Endothelial cell of umbilical vein (primary cell): Measurements from ENCODE around the gene NXN. TPM values are rescaled to one million over a fixed set of nuclear protein-coding genes. Genes with fewer than 3 reads are reported as not detected.

Experiments used
- BruUV-seq: library from RNA; stranded (reverse); fragments of 400-500 nt; replicated peaks from 2 replicates; lab custom pipeline; 2021; lab: Mats Ljungman, UMichigan
- CTCF ChIA-PET: fragments of 300-600, 350-600 bp; sonication (Branson Sonifier 250); formaldehyde crosslinking; loops from one replicate; lab custom pipeline; 2021; ENCODE audit warnings: antibody characterized with exemption, inconsistent platforms; lab: Charles Lee
- POLR2A ChIA-PET: fragments of 300-600, 350-600 bp; sonication (Branson Sonifier 250); formaldehyde crosslinking; loops from one replicate; lab custom pipeline; 2021; ENCODE audit warnings: antibody characterized with exemption, inconsistent platforms; lab: Charles Lee
- DNase-seq: peaks from one replicate; pipeline ENCODE4 v3.0.0-alpha.2; 2011; ENCODE audit warnings: low read depth, low spot score
- FAIRE-seq: peaks from 2 replicates; lab custom pipeline; 2011; peaks lifted over from hg19 to GRCh38; lab: Jason Lieb, UNC
- H2AFZ ChIP-seq: 2 replicates; pipeline ENCODE4 v1.6.0; 2012; ENCODE audit warnings: low read depth, low read length, control low read depth, inconsistent platforms
- H3K27ac ChIP-seq: 2 replicates; pipeline ENCODE4 v1.5.1; 2011; ENCODE audit warnings: low read depth, mild to moderate bottlenecking, control low read depth, low read length, moderate library complexity; ENCODE audit not compliant: insufficient read depth
- H3K27me3 ChIP-seq, 2 experiments: 2 replicates each; pipeline versions ENCODE4 v1.6.0 to v1.6.1; 2011; ENCODE audit warnings: low read length in 2 of 2, mixed read lengths in 1 of 2; ENCODE audit not compliant: control insufficient read depth in 2 of 2, insufficient read depth in 2 of 2
- H3K36me3 ChIP-seq, 2 experiments: 2 replicates in 1 of 2; 3 replicates in 1 of 2; pipeline ENCODE4 v1.5.1; 2011; ENCODE audit warnings: low read length in 2 of 2, mild to moderate bottlenecking in 1 of 2, moderate library complexity in 1 of 2; ENCODE audit not compliant: control insufficient read depth in 2 of 2, insufficient read depth in 2 of 2; ENCODE audit errors: extremely low read depth in 1 of 2
- H3K4me1 ChIP-seq: 3 replicates; pipeline ENCODE4 v1.5.1; 2011; ENCODE audit warnings: mild to moderate bottlenecking, low read length; ENCODE audit not compliant: control insufficient read depth, insufficient read depth; ENCODE audit errors: extremely low read depth
- H3K4me2 ChIP-seq: 2 replicates; pipeline ENCODE4 v1.6.1; 2011; ENCODE audit warnings: low read length, control low read depth, mixed read lengths; ENCODE audit not compliant: insufficient read depth
- H3K4me3 ChIP-seq, 3 experiments: fragments of 200-600 bp in 1 of 3; sonication (generic), shearing (Covaris generic) in 1 of 3; replicated peaks in 1 of 3; 2 replicates each; pipeline ENCODE4 v1.5.1; 2011 to 2016; ENCODE audit warnings: control low read depth in 3 of 3, low read length in 3 of 3, mild to moderate bottlenecking in 2 of 3, inconsistent platforms in 1 of 3, low read depth in 1 of 3, moderate library complexity in 1 of 3; ENCODE audit not compliant: insufficient read depth in 1 of 3
- H3K79me2 ChIP-seq: 2 replicates; pipeline ENCODE4 v1.6.0; 2012; ENCODE audit warnings: low read length, inconsistent platforms; ENCODE audit not compliant: control insufficient read depth, insufficient read depth
- H3K9ac ChIP-seq: replicated peaks from 2 replicates; pipeline ENCODE3; 2011; ENCODE audit warnings: low read length, control low read depth; ENCODE audit not compliant: insufficient read depth; ENCODE audit errors: extremely low read depth
- H3K9me1 ChIP-seq: replicated peaks from 3 replicates; pipeline ENCODE4 v1.6.0; 2011; ENCODE audit warnings: mild to moderate bottlenecking, low read length; ENCODE audit not compliant: control insufficient read depth, insufficient read depth; ENCODE audit errors: extremely low read depth
- H3K9me3 ChIP-seq: replicated peaks from 2 replicates; pipeline ENCODE4 v1.5.1; 2012; ENCODE audit warnings: low read length, inconsistent platforms; ENCODE audit not compliant: control insufficient read depth, insufficient read depth
- H4K20me1 ChIP-seq: replicated peaks from 2 replicates; pipeline ENCODE3; 2011; ENCODE audit warnings: mild to moderate bottlenecking, low read length; ENCODE audit not compliant: control insufficient read depth, insufficient read depth; ENCODE audit errors: extremely low read depth
- CTCF ChIP-seq, 2 donors: IDR thresholded peaks; 1 replicate in 1 of 2; 2 replicates in 1 of 2; pipeline ENCODE4 v1.5.1; 2011; ENCODE audit warnings: low read length in 2 of 2, mild to moderate bottlenecking in 2 of 2, moderate library complexity in 2 of 2, control low read depth in 1 of 2, inconsistent platforms in 1 of 2, low read depth in 1 of 2; ENCODE audit not compliant: insufficient read depth in 1 of 2; ENCODE audit errors: extremely low read depth in 1 of 2
- EZH2 ChIP-seq: IDR thresholded peaks from 2 replicates; pipeline ENCODE4 v1.6.1; 2012; ENCODE audit warnings: borderline replicate concordance, low read depth, mild to moderate bottlenecking, moderate library complexity, low read length, inconsistent platforms; ENCODE audit not compliant: severe bottlenecking
- FOS ChIP-seq: IDR thresholded peaks from 2 replicates; pipeline ENCODE4 v1.6.1; 2011; ENCODE audit warnings: mild to moderate bottlenecking, low read length, moderate library complexity, borderline replicate concordance; ENCODE audit not compliant: insufficient read depth
- GATA2 ChIP-seq: IDR thresholded peaks from 2 replicates; pipeline ENCODE4 v1.7.0; 2011; ENCODE audit warnings: low read depth, mild to moderate bottlenecking, moderate library complexity, mixed read lengths, low read length; ENCODE audit not compliant: insufficient read length, insufficient read depth
- JUN ChIP-seq: IDR thresholded peaks from 2 replicates; pipeline ENCODE4 v1.6.1; 2011; ENCODE audit warnings: borderline replicate concordance, low read depth; ENCODE audit not compliant: insufficient read length, insufficient read depth
- MAX ChIP-seq: IDR thresholded peaks from 2 replicates; pipeline ENCODE4 v1.6.1; 2011; ENCODE audit not compliant: insufficient read depth, insufficient read length
- MYC ChIP-seq: IDR thresholded peaks from one replicate; pipeline ENCODE4 v1.6.1; 2011; ENCODE audit warnings: mild to moderate bottlenecking, low read depth, low read length
- POLR2A ChIP-seq: IDR thresholded peaks from 2 replicates; pipeline ENCODE4 v1.6.1; 2012; ENCODE audit warnings: low read depth, mild to moderate bottlenecking, control low read depth, low read length
- POLR2AphosphoS5 ChIP-seq: IDR thresholded peaks from 2 replicates; pipeline ENCODE4 v1.6.1; 2012; ENCODE audit warnings: low read depth, mild to moderate bottlenecking, control low read depth, low read length, moderate library complexity; ENCODE audit not compliant: insufficient read depth
- dilution Hi-C: fragments of 300-500 bp; cut with MboI; formaldehyde crosslinking; loops from one replicate; pipeline ENCODE4 v1.15.0; 2019; ENCODE audit warnings: low sequenced_read_pairs; ENCODE audit not compliant: extremely low pct_ligation_motif_present
- intact Hi-C: fragments of 100-400 bp; cut with micrococcal nuclease; formaldehyde crosslinking; loops from one replicate; pipeline ENCODE4 v1.10.0; 2022
- polyA plus RNA-seq, 4 experiments: library from polyadenylated mRNA; depleted of rRNA in 3 of 4; stranded (reverse) in 3 of 4; unstranded in 1 of 4; fragments of >200 nt; gene quantifications; 2 replicates each; pipeline versions ENCODE4 v1.2.1 to v1.2.3, GENCODE V29; 2011 to 2012; ENCODE audit warnings: missing spikeins in 1 of 4
- total RNA-seq: library from RNA; stranded (reverse); gene quantifications from 2 replicates; pipeline ENCODE4 v1.2.3, GENCODE V29; 2021

NXN gene
- total and polyA plus RNA-seq, 2 donors (not counting 3 experiments of a cell fraction or from before 2014, with no cell fraction given): 69.5 to 77.3 TPM

GRCh38 chr17:835263-835662 lies 144.3 kb downstream of the NXN start:
- Histone ChIP-seq H3K4me2 (no peak overlapping the region), H3K9ac (no peak overlapping the region), H3K9me3 (no peaks in the 10 kb centered on the region), H3K27me3 (no peaks in the 10 kb centered on the region), H3K9me1 (no peaks in the 10 kb centered on the region), H3K36me3 (no peaks in the 10 kb centered on the region), H4K20me1 (no peaks in the 10 kb centered on the region), H3K4me1 (no peaks in the 10 kb centered on the region), H3K4me3 (no peak overlapping the region), H2AFZ (no peak overlapping the region), H3K27ac (no peak overlapping the region), H3K79me2 (no peaks in the 10 kb centered on the region)
- FAIRE-seq: no peak
- ChIA-PET POLR2A (no interaction called here), CTCF (no interaction called here)
- no peak for TF ChIP-seq FOS
- dilution Hi-C loops (no loop called here), intact Hi-C loops (no loop called here)
- BruUV-seq: no TSS peak
- DNase-seq: peak; percentile 37

GRCh38 chr17:834136-834535 lies 145.4 kb downstream of the NXN start:
- H3K4me2 ChIP-seq: no peak overlapping the region
- no peak overlapping the region for H3K9ac ChIP-seq
- H4K20me1 ChIP-seq: no peaks in the 10 kb centered on the region
- no peaks in the 10 kb centered on the region for H3K36me3 ChIP-seq
- no TSS peak for BruUV-seq
- intact Hi-C loops: no loop called here
- H2AFZ ChIP-seq: no peak overlapping the region
- no peaks in the 10 kb centered on the region for H3K9me3 ChIP-seq
- TF ChIP-seq JUN (no peak), MAX (no peak), GATA2 (no peak), MYC (no peak), EZH2 (no peak), POLR2A (no peak), POLR2AphosphoS5 (no peak), CTCF (IDR thresholded peaks at IDR 0.05; ENCODE audit: extremely low read depth in 1 of 2, insufficient read depth in 1 of 2, low read depth in 1 of 2, low read length in 2 of 2) (no peak), FOS (no peak)
- H3K79me2 ChIP-seq: no peaks in the 10 kb centered on the region
- no peak overlapping the region for H3K4me3 ChIP-seq
- POLR2A ChIA-PET: no interaction called here
- H3K27me3 ChIP-seq: no peaks in the 10 kb centered on the region
- H3K27ac ChIP-seq: no peak overlapping the region
- dilution Hi-C loops: no loop called here
- FAIRE-seq (no peak), DNase-seq (no peak)
- H3K9me1 ChIP-seq: no peaks in the 10 kb centered on the region
- CTCF ChIA-PET: interaction anchor here (1.3 kb wide), 1 partner anchor 224 kb away, joined by 3 read pairs; no protein-coding TSS in a partner anchor
- H3K4me1 ChIP-seq: no peaks in the 10 kb centered on the region
